AG10803 (cell line): ENCODE results near the gene SUSD1.

Source experiments
- DNase-seq: peaks from one replicate; pipeline ENCODE4 v3.0.0; 2010; ENCODE audit warnings: low read depth
- H3K4me3 ChIP-seq: 2 replicates; pipeline ENCODE4 v1.5.1; 2011; ENCODE audit warnings: mild to moderate bottlenecking, low read length, control low read depth
- CTCF ChIP-seq: conservative IDR thresholded peaks from 2 replicates; pipeline ENCODE4 v1.5.1; 2011; ENCODE audit warnings: mild to moderate bottlenecking, low read length, control low read depth, inconsistent platforms

SUSD1 gene

GRCh38 chr9:112186695-112187094 lies 11.6 kb upstream of the SUSD1 start:
- no peak for TF ChIP-seq CTCF

GRCh38 chr9:112184946-112185345 lies 9.8 kb upstream of the SUSD1 start:
- no peak for DNase-seq

More at GRCh38 chr9:112186695-112187094, 11.6 kb upstream of the SUSD1 start:
- H3K4me3 ChIP-seq: no peak overlapping the region
- DNase-seq: no peak

GRCh38 chr9:112184221-112184620 lies 9.1 kb upstream of the SUSD1 start:
- TF ChIP-seq CTCF: no peak
- H3K4me3 ChIP-seq: no peak overlapping the region
- DNase-seq: no peak

More at GRCh38 chr9:112184946-112185345, 9.8 kb upstream of the SUSD1 start:
- H3K4me3 ChIP-seq: no peak overlapping the region
- no peak for TF ChIP-seq CTCF

- no peak for TF ChIP-seq CTCF
- DNase-seq: peak; percentile 65
- no peak overlapping the region for H3K4me3 ChIP-seq
These were observed 5.3 kb upstream of the SUSD1 start for GRCh38 chr9:112180387-112180881.

- TF ChIP-seq CTCF: no peak
- H3K4me3 ChIP-seq: no peak overlapping the region
- peak; percentile 90 for DNase-seq
These were observed 4.7 kb upstream of the SUSD1 start for GRCh38 chr9:112179816-112180215.

GRCh38 chr9:112176524-112176923 lies 1.4 kb upstream of the SUSD1 start:
- TF ChIP-seq CTCF: no peak
- no peak for DNase-seq
- H3K4me3 ChIP-seq: no peak overlapping the region

- TF ChIP-seq CTCF: no peak
- no peak overlapping the region for H3K4me3 ChIP-seq
- no peak for DNase-seq
These were observed 759 bp upstream of the SUSD1 start for GRCh38 chr9:112175796-112176315.
